Fibroblast of the aortic adventitia (primary cell): ENCODE measurements around the gene MOBP. TPM values are rescaled to one million over a fixed set of nuclear protein-coding genes. Genes with fewer than 3 reads are reported as not detected.

Experiments
- DNase-seq: peaks from one replicate; pipeline ENCODE4 v3.0.0-alpha.2; 2010; ENCODE audit warnings: low read depth
- H3K4me3 ChIP-seq: 2 replicates; pipeline ENCODE4 v1.5.1; 2011; ENCODE audit warnings: low read depth, mild to moderate bottlenecking, control low read depth, low read length, moderate library complexity
- total RNA-seq: library from RNA; depleted of rRNA; stranded (reverse); fragments of >200 nt; gene quantifications from 2 replicates; pipeline ENCODE4 v1.2.3, GENCODE V29; 2012; ENCODE audit warnings: low replicate concordance
- TF ChIP-seq, protein P1 (sequence below): IDR thresholded peaks from 2 replicates; pipeline ENCODE4 v1.5.1; 2011; ENCODE audit warnings: mild to moderate bottlenecking, low read length, control low read depth, inconsistent platforms; ENCODE audit not compliant: insufficient read depth

Gene MOBP
- total RNA-seq, 1 donor = not detected

DNA sequence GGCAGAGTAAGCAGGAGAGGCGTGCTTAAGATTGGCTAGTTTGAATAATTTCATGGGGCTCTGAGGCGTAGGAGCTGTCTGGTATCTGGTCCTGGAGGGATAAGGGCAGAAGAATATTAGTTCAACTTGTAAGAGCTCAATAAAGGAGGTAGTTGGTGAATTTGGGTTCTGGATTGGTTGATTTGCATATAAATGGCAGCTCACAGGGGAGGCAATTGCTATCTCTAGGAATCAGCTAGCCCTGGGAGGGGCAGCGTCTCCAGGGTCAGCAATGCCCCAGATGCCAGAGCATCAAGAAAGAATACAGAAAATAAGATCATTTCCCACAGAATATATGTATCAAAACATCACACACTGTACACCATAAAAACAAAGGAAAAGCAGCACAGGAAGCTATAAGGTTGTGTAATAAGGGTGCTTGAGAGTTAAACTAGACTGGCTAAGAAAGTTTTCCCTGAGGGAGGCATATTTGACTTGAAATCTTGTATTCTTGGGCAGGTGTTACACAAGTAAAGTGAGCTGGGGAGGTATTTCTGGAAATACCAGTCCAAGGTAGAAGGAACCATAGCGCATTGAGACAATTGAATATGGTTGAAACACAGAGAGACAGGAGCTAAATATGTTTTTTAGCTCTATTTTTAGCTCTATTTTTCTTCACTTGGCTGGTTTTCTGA, 6.1 kb downstream of the MOBP start:
- TF ChIP-seq, protein P1, sequence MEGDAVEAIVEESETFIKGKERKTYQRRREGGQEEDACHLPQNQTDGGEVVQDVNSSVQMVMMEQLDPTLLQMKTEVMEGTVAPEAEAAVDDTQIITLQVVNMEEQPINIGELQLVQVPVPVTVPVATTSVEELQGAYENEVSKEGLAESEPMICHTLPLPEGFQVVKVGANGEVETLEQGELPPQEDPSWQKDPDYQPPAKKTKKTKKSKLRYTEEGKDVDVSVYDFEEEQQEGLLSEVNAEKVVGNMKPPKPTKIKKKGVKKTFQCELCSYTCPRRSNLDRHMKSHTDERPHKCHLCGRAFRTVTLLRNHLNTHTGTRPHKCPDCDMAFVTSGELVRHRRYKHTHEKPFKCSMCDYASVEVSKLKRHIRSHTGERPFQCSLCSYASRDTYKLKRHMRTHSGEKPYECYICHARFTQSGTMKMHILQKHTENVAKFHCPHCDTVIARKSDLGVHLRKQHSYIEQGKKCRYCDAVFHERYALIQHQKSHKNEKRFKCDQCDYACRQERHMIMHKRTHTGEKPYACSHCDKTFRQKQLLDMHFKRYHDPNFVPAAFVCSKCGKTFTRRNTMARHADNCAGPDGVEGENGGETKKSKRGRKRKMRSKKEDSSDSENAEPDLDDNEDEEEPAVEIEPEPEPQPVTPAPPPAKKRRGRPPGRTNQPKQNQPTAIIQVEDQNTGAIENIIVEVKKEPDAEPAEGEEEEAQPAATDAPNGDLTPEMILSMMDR = no peak
- DNase-seq = no peak
- no peak overlapping the region for H3K4me3 ChIP-seq

DNA sequence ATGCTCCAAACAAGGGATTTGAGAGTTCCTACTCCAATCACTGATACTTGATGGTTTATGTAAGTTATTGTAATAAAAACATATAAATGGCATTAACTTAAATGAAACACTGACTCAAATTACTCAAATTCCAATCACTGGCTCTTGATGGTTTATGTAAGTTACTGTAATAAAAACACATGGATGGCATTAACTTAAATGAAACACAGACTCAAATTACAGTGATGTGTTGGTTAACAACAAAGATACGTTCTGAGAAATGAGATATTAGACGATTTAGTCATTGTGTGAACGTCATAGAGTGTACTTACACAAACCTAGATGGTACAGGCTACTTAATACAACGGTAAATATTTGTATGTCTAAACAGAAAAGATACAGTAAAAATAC, 6.6 kb downstream of the MOBP start:
- DNase-seq = no peak
- no peak overlapping the region for H3K4me3 ChIP-seq
- TF ChIP-seq, protein P1 = no peak

DNA sequence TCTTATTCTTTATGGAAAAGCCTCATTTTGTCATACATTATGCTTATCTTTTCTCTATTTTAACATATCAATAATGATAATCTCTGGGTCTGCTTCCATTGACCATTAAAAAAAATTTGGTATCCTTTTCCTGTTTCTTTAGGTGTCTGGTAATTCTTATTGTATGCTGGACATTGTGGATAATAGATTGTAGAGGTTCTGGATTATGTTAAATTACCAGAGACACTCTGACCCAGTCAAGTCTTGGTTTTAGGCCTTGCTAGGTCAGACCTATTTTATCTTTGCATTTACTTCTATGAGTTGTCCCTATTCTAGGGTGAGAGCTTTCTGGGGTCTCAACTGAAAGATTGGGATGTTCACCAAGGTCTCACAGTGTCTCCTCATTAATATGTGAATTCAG, 9.3 kb downstream of the MOBP start:
- TF ChIP-seq, protein P1 = no peak
- no peak overlapping the region for H3K4me3 ChIP-seq
- DNase-seq = no peak

DNA sequence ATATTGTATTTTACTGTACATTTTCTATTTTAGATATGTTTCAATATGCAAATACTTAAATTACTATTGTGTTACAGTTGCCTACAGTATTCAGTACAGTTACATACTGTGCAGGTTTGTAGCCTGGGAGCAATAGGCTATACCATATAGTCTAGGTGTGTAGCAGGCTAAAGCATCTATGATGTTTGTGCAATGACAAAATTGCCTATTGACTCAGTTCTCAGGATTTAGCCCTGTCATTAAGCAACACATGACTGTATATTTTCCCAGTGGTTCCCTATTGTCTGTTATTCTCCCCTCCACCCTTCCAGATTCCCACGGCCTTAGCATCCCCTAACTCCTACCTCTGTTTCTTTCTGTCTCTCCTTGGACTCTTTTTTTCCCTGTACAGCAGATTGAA, 10.7 kb downstream of the MOBP start:
- no peak overlapping the region for H3K4me3 ChIP-seq
- no peak for DNase-seq
- TF ChIP-seq, protein P1 = no peak

DNA sequence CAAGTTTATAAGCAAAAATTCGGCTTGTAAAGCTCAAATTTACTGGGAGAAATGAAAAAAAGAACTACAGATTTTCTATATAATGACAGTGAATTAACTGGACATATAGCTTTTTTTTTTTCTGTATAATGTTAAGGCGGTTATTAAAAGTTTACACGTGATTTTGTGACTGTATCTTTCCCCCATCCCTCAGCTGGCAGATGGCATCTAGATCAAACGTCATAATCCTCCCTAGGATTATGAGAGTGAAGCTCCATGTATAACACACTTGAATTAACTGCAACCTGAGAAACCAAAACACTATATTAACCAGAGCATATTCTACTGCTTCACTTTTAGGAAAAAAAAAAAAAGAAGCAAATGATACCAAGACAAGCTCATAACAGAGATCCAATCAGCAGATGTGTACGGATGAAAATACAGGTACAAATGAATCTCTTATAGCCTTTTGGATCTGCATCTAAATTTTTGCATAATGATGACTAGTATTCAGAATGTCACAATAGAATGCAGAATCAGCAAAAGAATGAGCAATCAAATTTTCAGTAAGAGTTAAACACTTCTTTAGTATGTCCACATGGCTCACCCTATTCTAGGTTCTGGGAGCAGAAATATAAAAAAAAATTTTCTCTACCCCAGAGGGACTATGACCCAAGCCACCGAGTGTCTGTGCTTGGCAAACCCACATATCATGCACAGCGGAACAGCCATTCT, 12.4 kb downstream of the MOBP start:
- no peak for DNase-seq
- no peak overlapping the region for H3K4me3 ChIP-seq
- TF ChIP-seq, protein P1 = no peak

DNA sequence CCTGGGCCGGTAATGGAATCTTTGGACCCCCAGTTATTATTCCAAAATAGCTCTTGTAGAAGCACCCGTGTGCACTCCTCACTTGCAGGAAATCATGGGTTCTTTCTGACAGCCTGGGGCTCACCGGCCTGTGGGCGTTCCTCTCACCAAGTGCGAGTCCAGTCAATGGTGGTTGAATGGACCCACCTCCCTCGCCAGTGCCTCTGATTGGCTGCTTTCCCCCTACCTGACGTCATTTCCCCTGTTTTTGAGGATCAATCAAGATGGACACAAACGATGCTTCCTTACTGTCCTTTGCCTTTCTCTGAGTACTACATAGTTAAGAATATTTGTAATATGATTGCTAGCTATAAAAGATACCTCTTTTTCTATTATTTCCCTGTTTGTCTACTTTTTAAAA, 18.1 kb downstream of the MOBP start:
- DNase-seq = no peak
- TF ChIP-seq, protein P1 = no peak
- no peak overlapping the region for H3K4me3 ChIP-seq
